NCI-H524 treated with DMSO at 0.1 percent for 48 hours (cell line): ENCODE data around the gene RNF5.

Experiments
- DNase-seq: peaks from one replicate; lab custom pipeline; 2025; lab: John Stamatoyannopoulos, UW

Gene RNF5

GRCh38 chr6:32151863-32152768, 26.1 kb upstream of the RNF5 start, which contains the start of gene PRRT1:
Gene PRRT1, minus strand, starts transcription at chr6:32151939. Its CDS starts 112 bp downstream, at chr6:32151827.
- no peak for DNase-seq

- no peak for DNase-seq
These were observed 25.2 kb upstream of the RNF5 start for GRCh38 chr6:32152769-32153563.

GRCh38 chr6:32153564-32154513, 24.4 kb upstream of the RNF5 start, which contains the start of gene PPT2:
Gene PPT2, plus strand, starts transcription at chr6:32154141. Its CDS starts 454 bp downstream, at chr6:32154595.
- peak; percentile 60 for DNase-seq

- DNase-seq = peak; percentile 41
These were observed 23.6 kb upstream of the RNF5 start for GRCh38 chr6:32154514-32155161.

- no peak for DNase-seq
These were observed 21.3 kb upstream of the RNF5 start for GRCh38 chr6:32156891-32157290.

- no peak for DNase-seq
These were observed 20.2 kb upstream of the RNF5 start for GRCh38 chr6:32158052-32158451.

GRCh38 chr6:32163559-32164258, 14.5 kb upstream of the RNF5 start:
- no peak for DNase-seq

GRCh38 chr6:32164295-32164694, 13.9 kb upstream of the RNF5 start, which contains the start of gene EGFL8:
Gene EGFL8, plus strand, starts transcription at chr6:32164595. Its CDS starts 1,571 bp downstream, at chr6:32166166.
- DNase-seq = no peak

GRCh38 chr6:32166411-32167061, 11.7 kb upstream of the RNF5 start:
- no peak for DNase-seq

- DNase-seq = no peak
These were observed 10.9 kb upstream of the RNF5 start for GRCh38 chr6:32167154-32167760.

- no peak for DNase-seq
These were observed 10.4 kb upstream of the RNF5 start for GRCh38 chr6:32167761-32168262.

GRCh38 chr6:32168350-32168749, 9.9 kb upstream of the RNF5 start:
- DNase-seq = no peak

GRCh38 chr6:32168807-32169591, 9.2 kb upstream of the RNF5 start:
- no peak for DNase-seq

- no peak for DNase-seq
These were observed 7.9 kb upstream of the RNF5 start for GRCh38 chr6:32170294-32170693.

GRCh38 chr6:32171234-32171633, 7.0 kb upstream of the RNF5 start:
- DNase-seq = no peak

GRCh38 chr6:32173051-32173727, 5.0 kb upstream of the RNF5 start:
- DNase-seq = no peak

GRCh38 chr6:32174416-32174815, 3.8 kb upstream of the RNF5 start:
- DNase-seq = no peak

GRCh38 chr6:32175322-32175710, 2.9 kb upstream of the RNF5 start:
- DNase-seq = no peak
